GM19239 (cell line): ENCODE measurements around the gene ORC2.
A peak's percentile ranks its signal among the peaks of the same experiment; 100 is the strongest.
"Not testable (repeated sequence)": the region's sequence is repeated elsewhere in the genome, so short reads cannot be mapped to it uniquely, and the experiment has no call there.

Experiments
- DNase-seq: peaks from one replicate; pipeline ENCODE4 v3.0.0; 2011; ENCODE audit warnings: low spot score; ENCODE audit not compliant: insufficient read length
- FAIRE-seq: peaks from 2 replicates; lab custom pipeline; 2011; peaks lifted over from hg19 to GRCh38; lab: Jason Lieb, UNC

ORC2 gene

DNA sequence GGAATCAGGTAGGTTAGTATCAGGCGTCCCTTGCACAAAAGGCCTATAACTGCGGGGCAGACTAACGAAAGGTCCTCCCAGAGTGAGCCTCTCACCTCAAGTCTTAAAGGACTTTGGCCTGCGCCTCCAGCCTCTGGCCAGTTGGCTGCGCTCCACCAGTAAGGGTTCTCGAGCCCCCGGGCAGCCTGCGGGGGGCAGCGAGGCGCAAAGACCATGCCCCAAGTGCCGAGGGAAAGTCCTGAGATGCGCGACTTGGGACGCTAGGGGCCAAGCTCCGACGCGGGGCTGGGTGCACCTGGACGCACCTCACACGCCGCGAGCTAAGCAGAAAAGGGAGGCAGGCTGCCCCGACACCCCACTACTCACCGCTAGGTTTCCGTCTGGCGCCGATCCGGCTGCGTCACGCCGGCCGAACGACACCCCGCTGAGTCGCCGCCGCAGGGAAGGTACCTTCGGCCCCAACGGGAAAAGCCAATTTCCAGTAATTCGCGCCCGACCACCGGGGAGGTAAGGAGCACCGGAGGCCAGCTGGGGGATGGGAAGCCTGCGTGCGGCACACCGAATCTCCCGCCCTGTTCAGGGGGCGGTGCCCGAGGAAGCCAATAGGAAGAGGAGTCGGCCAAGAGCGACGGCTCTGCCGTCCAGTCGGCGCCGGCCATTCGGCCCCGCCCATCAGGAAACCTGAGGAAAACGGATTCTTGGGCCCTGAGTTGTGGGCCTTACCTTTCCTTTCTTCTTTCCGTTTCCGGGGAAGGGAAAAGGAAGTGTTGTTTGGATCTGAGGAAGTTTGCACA is at the start of gene ORC2:
ORC2 (minus strand) TSS at position 537 of the 794 bp plus-strand sequence. CDS start 5,537 bp downstream, outside the sequence.
- FAIRE-seq: peak; percentile 97
- peak; percentile 61 for DNase-seq

DNA sequence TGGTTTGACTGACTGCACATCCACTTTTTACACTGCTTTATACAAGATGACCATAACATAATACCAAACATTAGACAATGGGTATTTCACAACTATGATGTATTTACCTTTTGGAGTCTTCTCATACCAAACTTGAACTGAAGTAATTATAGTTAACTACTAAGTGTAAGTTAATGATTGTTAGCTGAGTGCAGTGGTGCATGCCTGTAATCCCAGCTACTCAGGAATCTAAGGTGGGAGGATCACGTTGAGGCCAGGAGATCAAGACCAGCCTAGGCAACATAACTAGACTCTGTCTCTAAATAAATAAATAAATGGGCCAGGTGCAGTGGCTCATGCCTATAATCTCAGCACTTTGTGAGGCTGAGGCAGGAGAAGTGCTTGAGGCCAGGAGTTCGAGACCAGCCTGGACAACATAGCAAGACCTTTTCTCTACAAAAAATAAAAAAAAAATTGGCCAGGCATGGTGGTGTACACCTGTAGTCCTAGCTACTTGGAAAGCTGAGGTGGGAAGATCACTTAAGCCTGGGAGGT is 44.9 kb upstream of the ORC2 start:
- DNase-seq (no peak), FAIRE-seq (no peak)

DNA sequence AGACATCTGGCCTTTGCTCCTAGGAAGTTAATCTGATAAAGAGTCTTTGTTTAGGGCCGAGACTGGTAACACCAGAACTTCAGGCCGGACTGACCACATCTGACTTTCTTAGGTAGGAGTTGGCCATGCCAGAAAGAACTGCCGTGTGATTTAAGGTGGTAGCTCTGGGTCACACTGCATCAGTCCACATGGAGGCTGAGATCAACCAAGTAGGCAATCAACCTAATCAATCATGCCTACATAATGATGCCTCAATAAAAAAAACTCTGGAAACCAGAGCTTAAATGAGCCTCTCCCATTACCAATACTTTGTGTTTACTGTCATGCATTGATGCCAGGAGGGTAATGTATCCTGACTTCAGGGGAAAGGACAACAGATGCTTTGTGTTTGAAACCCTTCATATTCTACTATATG is 44.1 kb upstream of the ORC2 start:
- no peak for FAIRE-seq

DNA sequence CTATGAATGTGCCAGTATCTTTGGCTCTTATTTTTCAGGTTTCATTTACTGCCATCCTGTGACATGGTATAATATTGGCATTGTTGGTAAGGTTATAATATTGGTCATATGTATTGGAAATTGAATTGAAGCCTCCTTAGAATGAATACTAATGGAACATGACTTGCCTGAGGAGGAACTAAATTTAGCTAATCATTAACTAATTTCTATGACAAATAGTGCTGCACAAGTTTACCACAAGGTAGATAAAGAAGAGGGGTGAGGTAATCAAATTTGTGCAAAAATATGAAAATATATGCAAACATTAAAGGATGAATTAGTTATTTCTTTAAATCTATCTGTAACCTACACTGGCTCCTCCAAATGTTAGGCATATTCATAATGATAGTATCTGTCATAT is 43.2 kb upstream of the ORC2 start:
- FAIRE-seq: peak; percentile 49
- no peak for DNase-seq

More for the DNA sequence above, 44.1 kb upstream of the ORC2 start:
- DNase-seq: no peak

DNA sequence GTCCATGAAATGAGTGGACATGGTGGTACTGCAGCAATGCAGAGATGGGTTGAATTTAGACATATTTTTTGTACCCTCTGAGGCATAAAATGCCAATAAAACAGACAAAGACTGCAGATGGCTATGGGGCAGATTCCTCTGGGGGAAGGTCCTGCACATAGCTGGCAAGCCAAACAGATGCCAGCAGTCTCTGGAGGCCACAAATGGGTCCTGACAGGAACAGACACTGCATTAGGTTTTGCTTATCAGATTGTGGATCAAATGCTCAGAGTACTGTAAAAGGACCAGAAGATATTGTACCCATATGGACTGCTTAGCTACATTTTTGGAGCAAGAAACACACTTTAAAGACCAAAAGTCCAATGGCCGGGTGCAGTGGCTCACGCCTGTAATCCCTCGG is 40.9 kb upstream of the ORC2 start:
- FAIRE-seq (no peak), DNase-seq (no peak)

DNA sequence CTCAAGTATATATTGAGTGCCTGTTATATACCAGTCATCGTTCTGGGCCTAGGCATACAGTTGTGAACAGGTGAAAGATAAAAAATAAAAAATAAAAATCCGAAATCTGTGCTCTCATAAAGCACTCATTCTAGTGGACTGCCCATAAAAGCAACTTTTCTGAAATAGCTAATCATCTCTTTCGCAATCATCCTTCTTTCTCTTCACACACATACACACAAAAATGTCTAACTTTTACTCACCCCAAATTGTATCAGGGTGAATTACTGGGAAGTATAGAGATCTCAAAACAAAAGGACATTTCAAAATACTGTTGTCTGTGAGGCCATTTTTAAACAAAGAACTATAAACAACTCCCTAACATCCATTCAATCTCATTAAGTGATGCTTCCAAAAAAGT is 29.6 kb upstream of the ORC2 start:
- FAIRE-seq (no peak), DNase-seq (no peak)

DNA sequence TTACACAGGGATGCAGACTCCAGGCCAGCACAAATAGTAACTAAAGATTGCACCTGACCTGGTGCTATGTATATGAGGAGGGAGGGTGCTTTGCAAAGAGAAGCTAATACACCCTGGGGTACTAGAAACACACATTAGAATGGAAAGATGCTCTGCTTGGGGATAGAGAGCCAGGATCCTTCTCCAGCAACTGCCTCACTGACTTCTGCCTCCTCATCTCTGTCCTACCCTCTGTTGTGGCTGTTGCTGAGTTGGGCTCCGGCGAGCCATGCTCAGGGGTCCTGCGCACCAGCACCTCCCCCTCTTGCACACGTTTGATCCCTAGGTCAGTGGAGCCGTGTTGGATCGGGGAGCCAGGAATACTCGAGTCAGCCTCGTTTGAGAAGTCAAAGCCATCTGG is 23.7 kb upstream of the ORC2 start:
- DNase-seq (no peak), FAIRE-seq (no peak)

DNA sequence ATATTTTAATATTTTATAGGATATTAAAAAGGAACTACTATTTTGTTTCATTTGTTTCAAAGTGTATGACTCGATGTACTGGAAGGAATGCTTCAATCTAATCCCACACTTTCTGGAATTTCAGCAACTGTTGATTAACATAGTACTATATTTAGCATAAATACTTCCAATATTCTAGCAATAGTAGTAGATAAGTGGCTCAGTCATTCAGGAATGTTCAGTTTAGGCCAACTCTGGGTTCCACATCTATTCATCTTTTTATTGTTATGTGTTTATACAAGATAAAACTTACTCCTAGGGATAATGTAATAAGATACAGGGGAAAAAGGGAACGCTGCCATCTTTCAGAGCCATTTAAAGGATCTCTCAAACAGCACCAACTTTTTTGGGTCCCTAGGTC is 22.3 kb upstream of the ORC2 start:
- no peak for DNase-seq
- FAIRE-seq: peak; percentile 55

DNA sequence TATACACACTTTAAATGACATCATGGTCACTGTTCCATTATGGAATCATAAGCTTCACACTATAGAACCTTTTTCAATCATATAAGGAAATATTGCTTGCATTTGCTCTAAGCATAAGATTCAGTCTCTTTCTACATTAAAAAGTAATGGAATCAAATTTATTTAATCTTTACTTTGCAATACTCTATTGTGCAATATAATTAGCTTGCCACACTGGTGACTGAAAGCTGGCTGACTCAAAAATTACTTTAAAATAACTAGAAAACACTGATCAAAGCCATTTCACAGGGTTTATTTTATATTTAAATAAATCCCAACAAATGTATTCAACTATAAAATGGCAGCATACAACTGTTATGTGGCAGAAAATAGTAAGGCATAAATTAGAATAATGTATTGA is 13.2 kb upstream of the ORC2 start:
- no peak for FAIRE-seq
- no peak for DNase-seq

DNA sequence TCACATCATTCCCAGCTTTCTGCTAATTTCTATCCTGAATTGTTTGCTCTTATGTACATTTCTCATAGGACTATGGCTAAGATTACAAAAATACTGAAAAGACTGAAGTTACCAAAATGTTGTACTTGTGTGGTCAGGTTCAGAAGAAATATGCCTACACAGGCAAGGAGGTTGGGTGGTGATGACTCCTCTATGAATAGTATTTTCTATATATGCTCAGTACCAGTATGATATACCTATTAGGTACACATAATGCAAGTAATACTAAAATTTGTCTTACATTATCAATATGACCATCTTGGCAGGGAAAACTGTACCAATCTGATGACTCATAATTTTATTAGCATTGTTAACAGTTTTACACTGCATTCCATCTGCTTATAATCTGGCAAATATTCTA is 12.2 kb upstream of the ORC2 start:
- DNase-seq (no peak), FAIRE-seq (peak; percentile 67)

DNA sequence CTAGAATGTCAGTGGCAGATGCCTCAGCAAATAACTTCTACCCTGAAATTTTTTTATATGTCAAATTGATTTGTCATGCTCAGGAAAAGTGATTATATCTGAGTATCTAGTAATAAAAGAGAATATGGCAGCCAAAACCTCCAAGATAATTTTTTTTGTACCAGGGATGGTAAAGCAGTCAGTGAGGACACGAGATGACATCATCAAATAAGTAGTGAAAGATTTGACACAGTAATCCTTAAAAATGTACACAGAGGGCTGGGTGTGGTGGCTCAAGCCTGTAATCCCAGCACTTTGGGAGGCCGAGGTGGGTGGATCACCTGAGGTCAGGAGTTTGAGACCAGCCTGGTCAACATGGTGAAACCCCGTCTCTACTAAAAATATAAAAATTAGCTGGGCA is 6.6 kb upstream of the ORC2 start:
- not testable (repeated sequence) for FAIRE-seq, DNase-seq

DNA sequence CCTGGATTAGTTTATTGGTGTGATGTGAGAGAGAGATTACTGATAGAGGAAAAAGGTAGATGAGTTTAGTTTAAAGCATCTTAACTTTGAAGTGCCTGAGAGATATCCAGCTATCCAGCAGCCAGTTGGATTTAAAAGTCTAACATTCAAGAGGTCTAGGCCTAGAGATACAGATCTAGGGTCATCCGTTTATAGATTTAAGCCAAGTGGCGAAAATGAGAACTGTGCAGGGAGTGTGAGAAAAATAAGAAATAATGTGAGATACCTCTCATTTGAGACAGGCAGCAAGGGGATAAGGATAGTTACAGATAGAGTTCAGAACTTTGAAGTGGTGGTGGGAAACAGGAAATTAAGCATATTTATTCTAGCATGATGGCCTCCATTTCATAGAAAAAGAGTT is 5.3 kb upstream of the ORC2 start:
- DNase-seq (no peak), FAIRE-seq (no peak)

DNA sequence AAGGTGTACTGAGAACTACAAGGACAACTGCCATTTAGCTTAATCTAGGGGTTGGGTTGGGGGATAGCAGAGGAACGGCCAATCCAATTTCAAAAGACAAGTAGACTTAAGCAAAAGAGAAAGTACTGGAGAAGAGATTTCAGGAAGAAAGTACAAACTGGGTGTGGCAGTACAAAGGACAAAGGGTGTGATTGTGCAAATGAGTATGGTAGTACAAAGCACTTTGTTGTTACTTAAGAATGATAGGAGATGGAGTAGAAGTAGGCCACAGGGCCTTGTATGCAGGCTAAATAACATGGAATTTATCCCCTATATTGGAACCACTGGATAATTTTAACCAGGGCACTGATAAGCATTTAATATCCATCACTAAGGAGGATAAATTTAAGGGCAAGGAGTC is 4.7 kb upstream of the ORC2 start:
- no peak for FAIRE-seq

DNA sequence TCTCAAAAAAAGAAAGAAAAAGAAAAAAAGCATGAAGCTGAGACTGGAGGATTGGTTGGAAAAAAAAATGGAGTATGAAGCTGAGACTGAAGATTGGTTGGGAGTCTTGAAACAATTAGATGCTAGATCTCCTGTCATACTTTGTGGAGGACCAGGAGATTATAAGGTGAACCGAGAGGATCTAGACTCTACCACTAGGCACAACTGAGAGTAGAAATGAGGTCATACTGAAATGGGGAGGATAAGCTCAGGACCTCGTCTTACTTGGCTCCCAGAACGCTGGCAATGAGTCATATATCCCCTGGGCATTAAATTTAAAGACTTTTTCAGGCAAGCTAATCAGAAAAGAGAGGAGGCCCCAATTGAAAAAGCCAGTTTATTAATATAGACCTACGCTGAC is 3.3 kb upstream of the ORC2 start:
- FAIRE-seq (no peak), DNase-seq (peak; percentile 9)

More for the DNA sequence above, 4.7 kb upstream of the ORC2 start:
- DNase-seq: no peak

DNA sequence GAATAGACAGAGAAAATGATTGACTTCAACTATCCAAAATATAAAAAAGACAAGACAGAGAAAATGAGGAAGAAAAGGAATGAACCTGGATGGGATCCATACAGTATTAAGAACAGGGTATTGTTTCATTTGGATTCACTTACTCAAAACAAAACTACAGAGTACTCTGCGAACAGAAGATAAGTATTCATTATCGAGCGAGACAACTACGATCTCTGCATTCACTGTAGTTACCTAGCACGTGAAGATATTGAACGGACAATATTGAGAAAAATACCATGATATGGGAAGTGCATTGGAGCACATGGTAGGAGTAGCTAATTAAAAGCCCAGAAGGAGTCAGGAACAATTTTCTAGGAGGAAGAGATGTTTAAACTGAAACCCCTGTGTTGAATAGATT is 1.0 kb upstream of the ORC2 start:
- DNase-seq (no peak), FAIRE-seq (peak; percentile 49)

DNA sequence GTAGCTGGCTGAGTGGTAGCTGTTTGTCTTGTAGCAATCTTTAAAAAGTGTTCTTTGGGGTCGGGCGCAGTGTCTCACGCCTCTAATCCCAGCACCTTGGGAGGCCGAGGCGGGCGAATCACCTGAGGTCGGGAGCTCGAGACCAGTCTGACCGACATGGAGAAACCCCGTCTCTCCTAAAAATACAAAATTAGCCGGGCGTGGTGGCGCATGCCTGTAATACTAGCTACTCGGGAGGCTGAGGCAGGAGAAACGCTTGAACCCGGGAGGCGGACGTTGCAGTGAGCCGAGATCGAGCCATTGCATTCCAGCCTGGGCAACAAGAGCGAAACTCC is 425 bp upstream of the ORC2 start:
- DNase-seq, FAIRE-seq: not testable (repeated sequence)

DNA sequence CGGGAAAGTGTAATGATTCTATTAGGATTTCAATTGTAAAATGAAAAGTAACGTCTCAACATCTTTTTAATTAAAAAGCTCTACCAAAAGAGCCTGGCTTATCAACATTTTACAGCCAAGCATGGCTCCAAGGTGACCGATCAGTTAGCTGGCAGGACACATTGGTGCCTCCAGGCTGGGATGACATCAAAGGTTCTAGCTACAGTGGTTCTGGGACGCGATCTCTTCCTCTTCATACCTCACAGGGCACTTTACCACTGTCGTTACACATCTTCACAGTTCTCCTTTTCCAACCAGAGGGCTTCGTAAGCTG is 693 bp downstream of the ORC2 start:
- FAIRE-seq: no peak
- DNase-seq: peak; percentile 2

DNA sequence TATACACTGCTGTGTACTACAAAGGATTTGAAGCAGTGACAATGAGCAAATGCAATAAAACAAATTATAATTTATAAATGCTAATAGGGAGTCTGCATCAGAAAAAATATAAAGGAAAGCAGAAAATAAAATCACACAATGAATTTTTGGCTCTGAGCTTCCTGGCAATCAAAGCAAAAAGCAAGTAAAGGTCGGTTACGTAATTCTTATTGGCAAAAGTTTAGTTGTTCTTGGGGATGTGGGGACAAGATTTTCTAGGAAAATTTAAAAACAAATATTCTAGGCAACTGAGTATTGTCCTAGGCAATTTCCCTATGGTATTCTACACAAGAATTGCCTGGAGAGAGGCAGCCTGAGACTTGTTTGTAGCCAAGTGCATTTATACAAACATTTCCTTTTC is 1.8 kb downstream of the ORC2 start:
- FAIRE-seq (no peak), DNase-seq (no peak)

DNA sequence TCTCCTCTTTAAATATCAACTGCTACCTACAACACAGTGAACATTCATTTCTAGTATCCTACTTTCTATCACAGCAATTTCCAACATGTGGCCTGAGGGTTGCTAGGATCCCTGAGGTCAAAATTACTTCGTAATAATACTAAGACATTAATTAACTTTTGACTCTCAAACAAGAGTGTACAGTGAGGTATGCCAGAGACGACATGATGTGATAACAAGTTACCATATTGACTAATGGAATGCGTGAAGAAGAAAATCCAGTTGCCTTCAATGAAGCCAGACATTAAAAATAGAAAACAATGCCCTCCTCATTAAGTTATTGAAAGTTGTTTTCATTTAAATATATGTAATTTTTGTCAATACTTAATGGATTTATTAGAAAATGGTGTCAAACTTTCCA is 13.1 kb downstream of the ORC2 start:
- DNase-seq (no peak), FAIRE-seq (peak; percentile 31)

DNA sequence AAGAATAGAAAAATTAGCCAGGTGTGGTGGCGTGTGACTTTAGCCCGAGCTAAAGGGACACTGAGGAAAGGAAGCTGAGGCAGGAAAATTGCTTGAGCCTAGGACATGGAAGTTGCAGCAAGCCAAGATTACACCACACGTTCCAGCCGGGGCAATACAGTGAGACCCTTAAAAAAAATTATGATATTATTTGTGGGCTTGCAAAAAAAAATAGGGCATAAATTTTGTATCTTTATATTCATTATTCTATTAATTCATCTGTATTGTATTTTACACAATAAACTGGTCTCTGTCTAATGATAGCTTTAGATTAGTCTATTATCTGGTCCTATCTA is 18.1 kb downstream of the ORC2 start:
- no peak for DNase-seq
- FAIRE-seq: no peak

DNA sequence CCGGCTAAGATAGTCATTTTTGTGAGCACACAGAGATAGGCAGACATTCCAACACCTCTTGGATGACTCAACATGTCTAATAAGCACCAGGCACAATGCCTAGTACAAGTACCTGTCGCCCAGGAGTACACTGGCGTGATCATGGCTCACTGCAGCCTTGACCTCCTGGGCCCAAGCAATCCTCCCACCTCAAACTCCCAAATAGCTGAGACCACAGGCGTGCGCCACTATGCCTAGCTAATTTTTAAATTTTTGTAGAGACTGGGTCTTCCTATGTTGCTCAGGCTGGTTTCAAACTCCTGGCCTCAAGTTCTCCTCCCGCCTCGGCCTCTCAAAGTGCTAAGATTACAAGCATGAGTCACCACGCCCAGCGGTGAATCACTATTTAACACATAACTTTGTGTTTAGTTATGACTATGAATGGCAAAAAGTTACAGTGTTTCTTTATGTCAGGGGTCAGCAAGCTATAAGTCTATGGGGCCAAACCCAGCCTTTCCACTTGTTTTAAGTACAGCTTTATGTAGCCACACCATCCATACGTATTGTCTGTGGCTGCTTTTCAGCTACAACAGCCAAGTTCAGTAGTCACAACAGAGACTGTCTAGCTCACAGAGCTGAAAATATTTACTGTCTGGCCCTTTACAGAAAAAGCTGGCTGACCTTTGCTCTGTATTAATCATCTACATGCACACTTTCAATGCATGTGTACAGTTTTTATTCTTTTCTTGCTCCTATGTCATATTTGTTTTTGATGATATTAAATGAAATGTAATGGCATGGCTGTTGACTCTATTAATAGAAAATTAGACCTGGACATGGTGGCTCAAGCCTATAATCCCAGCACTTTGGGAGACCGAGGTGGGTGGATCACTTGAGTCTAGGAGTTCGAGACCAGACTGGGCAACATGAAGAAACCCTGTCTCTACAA is 18.7 kb downstream of the ORC2 start:
- DNase-seq (no peak), FAIRE-seq (no peak)
